CMK (cell line): Measurements from ENCODE around the gene IDH1.
"Not testable (repeated sequence)": the region's sequence is repeated elsewhere in the genome, so short reads cannot be mapped to it uniquely, and the experiment has no call there.

Experiments
- DNase-seq: peaks from one replicate; pipeline ENCODE4 v3.0.0-alpha.2; 2010; ENCODE audit warnings: low read depth

The IDH1 gene

DNA sequence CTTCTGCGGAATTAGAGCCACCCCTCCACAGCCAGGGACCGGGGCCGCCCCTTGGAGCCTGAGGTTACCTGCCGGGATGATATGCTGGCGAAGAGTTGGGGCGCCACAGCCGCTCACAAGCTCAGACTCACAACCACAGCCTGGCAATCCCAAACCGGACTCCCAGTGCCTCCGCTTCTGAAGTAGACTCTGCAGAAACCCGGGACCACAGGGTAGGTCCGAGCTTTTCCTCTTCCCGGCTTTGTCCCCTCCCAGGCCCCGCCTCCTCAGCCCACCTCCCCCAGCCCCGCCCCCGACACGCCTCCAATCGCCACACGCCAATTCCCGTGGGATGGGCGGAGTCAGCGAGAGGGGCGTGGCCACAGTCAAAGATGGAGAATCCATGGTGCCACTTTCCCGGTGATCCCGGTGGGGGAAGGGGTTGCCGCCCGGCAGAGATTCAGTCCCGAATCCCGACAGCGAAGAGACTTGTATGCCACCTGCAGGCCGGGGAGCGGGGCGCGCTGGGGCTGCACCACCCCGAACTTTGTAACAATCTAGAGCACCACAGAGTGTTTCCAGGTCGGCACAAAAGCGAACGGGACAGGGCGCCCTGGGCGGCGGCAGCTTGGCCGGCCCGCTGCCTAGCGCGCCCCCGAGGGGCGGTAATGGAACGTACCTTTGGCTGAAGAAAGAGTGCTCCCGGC, at the start of gene IDH1:
Gene IDH1 (minus strand): TSS at position 201 of the 686 bp plus-strand sequence. CDS start 3,520 bp downstream, outside the sequence.
- DNase-seq = peak; percentile 74

- DNase-seq = no peak
Observed at GRCh38 chr2:208304157-208304556, 49.3 kb upstream of the IDH1 start.

DNA sequence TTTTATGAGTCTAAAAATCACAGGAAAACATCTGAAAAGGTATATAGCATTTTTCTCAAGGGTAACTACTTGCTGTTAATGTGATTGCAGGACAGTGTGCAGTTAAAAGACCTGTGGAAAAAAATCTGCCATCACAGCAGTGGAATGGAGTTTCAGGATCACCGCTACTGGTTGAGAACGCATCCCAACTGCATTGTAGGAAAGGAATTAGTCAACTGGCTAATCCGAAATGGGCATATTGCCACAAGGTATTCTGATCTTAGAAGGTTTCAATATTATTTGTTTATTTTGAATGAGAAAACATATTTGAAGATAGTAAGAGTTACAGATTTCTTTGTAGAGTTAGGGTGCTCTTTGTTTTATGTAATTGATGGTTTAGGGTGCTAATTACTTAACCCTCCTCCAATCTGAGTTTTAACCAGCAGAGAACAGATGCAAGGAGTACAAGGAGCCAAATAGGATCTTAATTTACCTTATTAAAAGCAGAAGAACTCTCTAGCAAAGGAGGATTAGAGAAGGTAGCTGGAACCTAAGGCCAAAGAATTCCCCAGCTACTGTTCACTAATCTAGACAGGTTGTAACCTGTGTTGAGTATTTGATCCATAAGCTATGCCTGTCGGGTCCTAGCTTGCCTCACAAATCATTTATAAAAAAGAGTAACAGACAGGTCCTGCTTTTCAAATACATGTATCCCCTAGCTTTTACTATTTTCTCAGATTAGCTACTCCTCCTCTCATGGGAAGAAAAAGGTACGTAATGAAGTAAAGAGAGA, 46.2 kb upstream of the IDH1 start:
- DNase-seq = no peak

GRCh38 chr2:208297961-208298360, 43.1 kb upstream of the IDH1 start:
- no peak for DNase-seq

GRCh38 chr2:208296610-208297009, 41.7 kb upstream of the IDH1 start:
- DNase-seq = no peak

GRCh38 chr2:208295834-208296233, 41.0 kb upstream of the IDH1 start:
- DNase-seq = no peak

- no peak for DNase-seq
Observed at GRCh38 chr2:208294482-208295024, 39.7 kb upstream of the IDH1 start.

DNA sequence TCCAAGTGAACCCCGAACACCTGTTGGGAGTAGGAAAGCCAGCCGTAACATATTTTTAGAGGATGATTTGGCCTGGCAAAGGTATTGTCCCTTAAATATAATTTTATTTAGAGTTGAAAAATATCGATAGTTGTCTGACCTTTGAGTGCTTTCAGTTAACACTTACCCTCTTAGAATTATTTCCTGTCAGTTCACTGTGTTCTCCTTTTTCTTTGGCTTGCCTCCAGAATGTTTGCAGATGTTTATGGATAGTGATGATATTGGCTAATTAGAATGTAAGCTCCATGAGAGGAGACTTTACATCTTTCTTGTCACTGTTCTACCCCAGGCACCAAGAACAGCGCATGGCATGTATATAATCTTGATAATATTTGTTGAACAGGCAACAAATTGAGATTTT, 31.0 kb upstream of the IDH1 start:
- DNase-seq = no peak

DNA sequence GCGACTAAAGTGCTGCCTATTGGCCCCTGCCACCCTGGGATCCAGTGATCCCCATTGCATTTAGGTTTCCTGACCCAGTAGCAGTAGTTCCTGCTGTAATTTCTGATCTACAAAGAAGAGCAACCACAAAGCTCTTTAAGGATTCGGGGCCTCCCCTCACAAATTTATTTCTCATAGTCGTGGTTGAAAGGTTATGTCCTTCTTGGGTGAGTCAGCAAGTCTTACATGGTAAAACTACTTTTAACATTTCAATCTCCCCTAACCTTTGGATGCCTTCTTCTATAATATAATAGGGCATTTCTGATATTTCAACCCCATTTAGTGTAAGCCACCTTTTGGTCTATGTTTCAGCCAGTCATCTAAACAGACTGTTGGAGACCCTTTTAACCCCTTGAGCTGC, 26.1 kb upstream of the IDH1 start:
- DNase-seq = no peak

DNA sequence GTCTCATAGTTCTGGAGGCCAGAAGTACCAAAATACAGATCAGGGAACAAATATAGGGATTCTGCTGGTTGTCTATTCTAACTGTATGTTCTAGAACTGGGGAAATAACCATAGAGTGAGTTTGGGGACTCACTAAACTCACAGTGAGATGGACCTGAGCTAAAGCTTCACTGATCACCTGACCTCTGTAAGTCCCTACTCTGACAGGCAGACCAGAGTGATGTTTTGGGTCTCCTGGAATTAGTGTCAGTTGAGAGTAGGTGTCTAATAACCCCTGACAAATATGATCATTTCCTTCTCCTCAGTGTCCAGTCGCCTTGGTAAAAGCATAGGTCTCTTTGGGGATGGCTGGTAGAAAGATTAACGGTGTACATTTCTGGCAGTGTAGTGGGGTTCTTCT, 25.4 kb upstream of the IDH1 start:
- no peak for DNase-seq

- DNase-seq = no peak
Observed at GRCh38 chr2:208279236-208279635, 24.4 kb upstream of the IDH1 start.

- no peak for DNase-seq
Observed at GRCh38 chr2:208278549-208278948, 23.7 kb upstream of the IDH1 start.

DNA sequence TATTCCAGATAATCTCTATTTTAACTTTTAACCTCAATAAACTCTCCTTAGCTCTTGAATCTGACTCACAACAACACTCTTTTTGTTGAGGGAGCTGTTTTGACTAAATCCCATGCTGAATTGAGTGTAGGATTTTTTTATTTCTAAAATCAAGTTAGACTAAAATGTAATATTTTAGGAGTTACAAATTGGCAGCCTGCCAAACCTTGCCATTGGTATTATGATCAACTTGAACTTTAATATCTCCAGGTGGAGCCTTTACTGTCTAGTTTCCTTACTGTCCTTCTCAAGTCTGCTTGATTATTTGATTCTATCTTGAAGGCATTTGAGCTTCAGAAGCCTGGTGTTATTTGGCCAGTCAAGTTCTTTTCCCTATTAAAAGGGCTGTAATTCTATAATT, 19.9 kb upstream of the IDH1 start:
- no peak for DNase-seq

DNA sequence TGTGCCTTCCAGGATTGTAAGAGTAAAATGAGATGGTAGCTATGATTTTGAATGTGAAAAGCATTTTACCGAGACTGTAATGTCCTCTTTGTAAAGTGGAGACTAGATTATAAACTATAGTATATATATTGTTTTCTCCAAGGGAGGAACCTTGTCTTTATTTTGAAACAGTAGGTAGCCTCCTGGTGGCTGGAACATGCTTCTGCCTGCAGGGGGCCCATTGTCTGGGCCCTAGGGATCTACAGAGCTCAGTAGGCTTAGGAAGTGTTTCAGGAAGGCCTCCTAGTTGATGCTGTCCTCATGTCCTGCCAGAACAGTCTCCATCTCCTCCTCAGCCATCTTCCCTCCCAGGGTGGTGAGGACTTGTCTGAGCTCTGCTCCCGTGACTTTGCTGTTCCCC, 14.2 kb upstream of the IDH1 start:
- DNase-seq = no peak

DNA sequence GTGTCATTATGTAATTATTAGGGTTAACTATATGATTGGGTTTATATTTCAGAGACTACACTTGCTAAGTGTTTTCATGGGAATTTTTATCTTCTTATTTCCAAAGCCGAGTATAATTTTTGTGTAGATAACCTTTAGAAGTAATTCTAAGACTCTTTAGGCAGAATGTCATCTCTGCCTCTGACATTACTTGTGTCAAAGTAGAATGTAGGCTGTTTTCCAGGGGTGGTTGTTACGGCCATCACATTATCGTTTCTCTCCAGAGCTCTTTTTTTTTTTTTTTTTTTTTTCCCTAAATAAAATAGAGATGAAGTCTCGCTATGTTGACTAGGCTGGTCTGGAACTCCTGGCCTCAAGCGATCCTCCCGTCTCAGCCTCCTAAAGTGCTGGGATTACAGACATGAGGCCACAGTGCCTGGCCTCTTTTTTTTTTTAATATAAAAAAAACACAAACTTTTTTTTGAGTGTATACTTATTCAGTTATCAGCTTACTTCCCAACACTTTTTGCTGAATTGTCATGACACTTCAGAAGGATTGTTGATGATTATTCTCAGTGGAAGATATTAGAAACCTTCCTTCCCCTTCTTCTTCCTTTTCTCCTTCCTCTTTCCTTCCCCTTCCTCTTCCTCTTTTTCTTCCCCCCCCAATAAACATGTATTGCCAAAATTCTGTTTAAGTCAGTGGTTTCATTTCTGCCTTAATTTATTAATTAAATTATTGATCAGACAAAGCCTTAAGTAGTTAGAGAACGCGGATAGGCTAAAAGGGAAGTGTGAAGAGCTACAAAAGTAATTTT, 13.5 kb upstream of the IDH1 start:
- no peak for DNase-seq

- DNase-seq = not testable (repeated sequence)
Observed at GRCh38 chr2:208267526-208267925, 12.7 kb upstream of the IDH1 start.

- no peak for DNase-seq
Observed at GRCh38 chr2:208266936-208267335, 12.1 kb upstream of the IDH1 start.

DNA sequence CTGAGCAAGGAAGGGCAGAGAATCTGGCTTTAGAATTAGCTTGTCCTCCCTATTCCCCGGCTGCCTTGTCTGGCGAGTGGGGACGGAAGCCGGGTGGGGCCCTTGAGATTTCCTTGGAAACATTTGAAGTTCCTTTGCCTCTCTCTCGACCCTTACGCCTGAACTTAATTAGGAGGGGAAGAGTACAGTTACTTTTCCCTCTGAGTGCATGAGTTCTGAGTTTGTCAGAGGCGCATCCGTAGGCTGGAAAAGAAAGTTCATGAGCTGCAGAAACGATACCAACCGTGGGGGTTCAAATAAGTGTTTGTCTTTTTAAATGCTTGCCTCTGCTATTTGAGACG, 11.7 kb upstream of the IDH1 start:
- no peak for DNase-seq

DNA sequence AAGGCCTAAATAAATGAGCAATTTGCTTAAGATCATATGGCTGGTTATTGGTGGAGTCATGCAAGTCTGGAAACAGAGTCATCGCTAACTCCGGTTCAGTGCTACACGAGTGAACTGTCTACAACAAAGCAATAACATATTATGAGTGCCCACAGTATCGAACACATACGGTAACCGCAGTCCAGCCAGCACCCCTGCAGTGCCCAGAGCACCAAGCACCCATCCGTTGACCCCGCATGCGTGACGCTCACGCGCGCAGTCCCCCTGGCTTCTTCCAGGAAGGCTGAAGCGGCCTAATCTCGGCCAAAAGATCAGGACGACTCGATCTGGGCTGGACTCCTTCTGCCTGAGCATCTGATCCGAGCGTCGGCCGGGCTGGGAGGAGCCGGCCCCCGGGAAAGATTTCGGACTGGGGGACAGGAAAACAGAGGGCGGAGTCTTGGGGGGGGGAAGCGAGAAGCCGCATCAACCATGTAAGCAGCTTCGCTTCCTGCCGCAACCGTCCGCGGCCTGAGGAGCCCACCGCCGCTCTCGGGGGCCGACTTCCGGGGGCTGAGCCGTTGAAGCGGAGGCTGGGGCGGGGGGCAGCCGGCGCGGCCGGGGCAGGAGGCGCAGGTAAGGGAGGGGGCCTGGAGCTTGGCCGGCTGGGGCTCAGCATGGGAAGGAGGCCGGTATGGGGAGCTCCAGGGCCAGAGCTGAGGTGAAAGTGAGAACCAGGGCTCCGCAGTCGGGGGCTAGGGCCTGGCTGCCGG, 11.1 kb upstream of the IDH1 start, which contains the start of gene PIKFYVE:
Gene PIKFYVE (plus strand): TSS at position 455 of the 752 bp plus-strand sequence. CDS start 5,265 bp downstream, outside the sequence.
- DNase-seq = peak; percentile 96

DNA sequence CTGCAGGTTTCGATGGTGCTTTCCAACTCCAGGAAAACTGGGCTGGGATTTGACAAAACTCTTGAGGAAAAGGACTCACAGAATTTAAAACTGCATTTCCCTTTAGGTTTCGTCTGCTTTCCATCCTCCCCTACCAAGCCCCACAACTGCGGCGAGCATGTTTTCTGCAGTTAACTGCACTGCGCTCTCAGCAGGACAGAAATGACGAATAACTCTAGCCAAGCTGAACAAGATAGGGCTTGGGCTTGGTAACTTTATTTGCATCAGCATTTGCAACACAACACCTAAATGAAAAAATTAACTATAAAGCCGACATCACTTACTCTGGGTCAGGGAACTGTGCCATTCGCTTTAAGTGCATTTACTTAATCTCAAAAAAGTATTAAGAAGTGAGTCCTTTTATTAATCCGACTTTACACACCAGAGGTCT, 10.5 kb upstream of the IDH1 start:
- no peak for DNase-seq
